GM18951 (cell line): ENCODE results near the gene PRDM5.

Source experiments
- POLR2A ChIP-seq: IDR thresholded peaks from 4 replicates; pipeline ENCODE4 v1.6.1; 2011; ENCODE audit warnings: mild to moderate bottlenecking; ENCODE audit not compliant: insufficient read length, insufficient read depth; ENCODE audit errors: extremely low read depth
- in situ Hi-C: fragments of 300-500 bp; cut with MboI; formaldehyde crosslinking; loops from one replicate; pipeline ENCODE4 v1.12.0; 2022; ENCODE audit warnings: low sequenced_read_pairs, mixed read lengths, inconsistent platforms; ENCODE audit not compliant: unreplicated experiment

PRDM5 gene

DNA sequence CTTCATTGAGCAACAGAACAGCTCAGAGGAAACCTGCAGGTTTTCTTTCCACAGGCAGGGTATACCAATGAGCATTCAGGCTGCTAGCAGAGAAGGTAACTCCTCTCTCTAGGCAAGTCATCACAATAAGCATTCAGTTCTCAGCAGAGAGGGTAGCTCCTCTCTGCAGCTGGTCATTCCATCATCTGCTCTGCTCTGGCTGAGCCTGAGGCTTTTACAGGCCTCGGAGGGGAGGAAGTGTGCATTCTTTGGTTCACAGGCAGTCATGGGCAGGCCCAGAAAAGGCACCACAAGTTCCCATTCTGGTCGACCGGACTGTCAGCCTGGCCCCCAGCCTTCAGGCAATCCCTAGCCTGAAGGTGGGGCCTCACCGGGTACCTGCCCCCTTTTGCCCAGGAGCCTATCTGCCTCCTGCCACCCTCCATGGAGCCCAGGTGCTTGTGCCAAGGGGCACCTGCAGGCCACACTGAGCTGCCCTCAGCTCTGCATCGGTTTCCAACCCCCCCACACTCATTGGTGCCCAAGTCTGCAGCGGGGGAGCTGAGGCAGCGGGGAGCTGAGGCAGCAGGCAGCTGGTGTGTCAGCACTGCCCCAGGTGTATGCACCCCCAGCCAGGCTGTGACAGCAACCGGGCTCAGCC is 83.1 kb downstream of the PRDM5 start:
- TF ChIP-seq POLR2A, result no peak
- in situ Hi-C loops, result no loop called here

DNA sequence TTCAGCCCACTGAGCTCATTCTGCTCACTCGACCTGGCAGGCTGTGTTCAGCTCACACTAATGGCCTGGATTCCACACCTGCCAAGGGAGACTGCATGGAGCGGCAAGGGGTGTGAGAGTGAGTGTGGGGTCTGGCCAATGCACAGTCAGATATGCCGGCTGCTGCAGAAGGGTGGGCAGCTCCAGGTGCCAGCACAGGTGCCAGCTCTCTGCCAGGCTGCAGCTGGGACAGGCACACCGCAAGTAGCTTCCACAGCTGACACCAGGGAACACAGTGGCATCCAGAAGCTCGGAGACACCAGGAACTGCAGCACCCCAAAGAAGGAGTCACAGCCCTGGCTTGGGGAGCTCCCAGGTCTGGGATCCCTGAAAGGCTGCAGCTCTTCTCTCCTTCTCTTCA is 83.7 kb downstream of the PRDM5 start:
- no peak for TF ChIP-seq POLR2A

DNA sequence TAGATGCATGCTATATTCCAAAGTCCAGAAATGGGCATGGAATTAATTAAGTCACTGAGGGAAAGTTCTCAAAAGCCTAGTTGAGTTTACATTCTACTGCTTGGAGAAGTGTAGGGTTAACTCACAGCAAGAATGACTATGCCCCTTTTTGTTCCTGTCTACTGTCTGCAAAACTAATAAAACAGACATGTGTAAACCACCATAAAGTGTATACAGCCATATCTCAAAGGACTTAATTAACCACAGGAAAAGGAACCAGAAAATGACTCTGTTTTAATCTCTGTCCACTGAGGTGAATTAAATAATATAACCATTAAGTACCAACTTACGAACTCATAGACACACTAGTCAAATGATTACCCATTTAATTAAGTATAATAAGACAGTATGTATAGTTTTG is 84.9 kb downstream of the PRDM5 start:
- in situ Hi-C loops, result no loop called here
- TF ChIP-seq POLR2A, result no peak

More for the DNA sequence above, 83.7 kb downstream of the PRDM5 start:
- in situ Hi-C loops, result no loop called here

DNA sequence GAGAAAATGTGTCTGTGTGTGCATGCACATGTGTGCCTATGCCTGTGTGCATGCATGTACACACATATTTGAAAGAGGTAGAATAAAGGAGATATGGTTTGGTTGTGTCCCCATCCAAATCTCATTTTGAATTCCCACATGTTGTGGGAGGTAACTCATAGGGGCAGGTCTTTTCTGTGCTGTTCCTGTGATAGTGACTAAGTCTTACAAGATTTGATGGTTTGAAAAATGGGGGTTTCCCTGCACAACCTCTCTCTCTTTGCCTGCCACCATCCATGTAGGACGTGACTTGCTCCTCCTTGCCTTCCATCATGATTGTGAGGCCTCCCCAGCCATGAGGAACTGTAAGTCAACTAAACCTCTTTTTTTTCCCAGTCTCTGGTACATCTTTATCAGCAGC is 87.2 kb downstream of the PRDM5 start:
- TF ChIP-seq POLR2A, result no peak
- in situ Hi-C loops, result no loop called here

DNA sequence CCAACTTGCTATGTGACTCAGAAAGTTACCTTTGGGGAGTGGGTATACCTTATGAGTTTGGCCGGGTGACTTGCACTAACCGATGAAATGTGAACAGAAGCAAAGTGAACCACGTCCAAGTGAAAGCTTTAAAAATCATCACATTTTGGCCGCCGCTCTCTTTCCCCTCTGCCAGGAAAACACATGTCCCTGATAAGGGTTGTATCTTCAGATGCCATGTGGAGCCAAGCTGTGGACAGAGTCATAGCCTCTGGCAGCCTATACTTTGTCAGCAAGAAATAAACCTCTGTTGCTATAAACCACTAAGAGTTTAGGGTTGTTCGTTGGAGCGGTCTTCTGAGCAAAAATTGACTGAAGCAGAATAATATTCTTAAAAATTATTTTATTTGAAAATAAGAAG is 92.3 kb downstream of the PRDM5 start:
- in situ Hi-C loops, result no loop called here
- TF ChIP-seq POLR2A, result no peak

DNA sequence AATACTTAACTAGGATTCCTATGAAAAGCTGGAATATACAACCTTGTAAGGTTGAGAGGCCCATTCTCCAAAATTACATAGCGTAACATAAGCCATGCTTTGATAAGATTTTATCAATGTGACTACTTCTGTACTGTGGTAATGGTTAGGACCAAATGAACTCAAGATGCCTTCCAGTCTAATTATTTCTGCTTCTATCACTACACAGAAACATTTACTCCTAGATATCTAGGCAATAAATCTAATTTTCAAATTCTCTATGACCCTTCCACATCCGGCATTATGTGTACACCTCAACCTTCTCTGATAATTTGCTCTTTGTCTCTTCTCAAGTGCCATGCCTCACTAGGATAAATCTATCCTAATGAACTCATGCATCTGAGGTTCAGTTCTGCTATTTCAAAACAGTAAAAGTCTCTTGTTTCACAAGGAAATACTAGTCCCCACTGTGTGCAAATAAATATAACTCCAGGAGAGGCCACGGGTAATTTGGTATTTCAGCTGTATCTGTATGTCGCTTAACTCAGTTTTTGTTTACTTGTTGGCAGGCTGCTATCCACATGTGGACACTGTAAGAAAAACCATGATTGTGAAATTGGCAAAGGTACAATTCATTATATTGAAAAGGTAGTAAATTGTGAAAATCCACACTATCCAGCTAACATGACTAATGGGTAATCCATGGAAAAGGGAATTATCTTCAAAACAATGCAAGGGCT is 93.3 kb downstream of the PRDM5 start:
- TF ChIP-seq POLR2A, result no peak
- in situ Hi-C loops, result no loop called here

DNA sequence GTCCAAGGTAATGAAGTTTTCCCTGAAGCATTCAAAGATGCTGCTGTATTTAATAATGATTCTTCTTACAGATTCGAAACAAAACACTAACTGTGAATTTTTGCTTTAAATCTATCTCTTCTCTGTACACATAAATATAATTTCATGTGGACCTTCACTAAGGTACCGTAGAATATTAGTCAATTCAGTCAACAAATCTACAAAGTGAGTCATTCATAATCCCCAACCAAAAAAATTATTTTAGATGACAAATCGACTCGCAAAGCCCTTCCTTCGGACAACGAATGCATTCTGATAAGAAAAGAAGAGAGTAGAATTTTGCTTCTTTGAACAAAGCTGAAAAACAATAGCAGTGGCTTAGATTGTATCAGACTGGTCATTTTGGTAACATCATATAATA is 95.7 kb downstream of the PRDM5 start:
- no peak for TF ChIP-seq POLR2A
- in situ Hi-C loops, result no loop called here

DNA sequence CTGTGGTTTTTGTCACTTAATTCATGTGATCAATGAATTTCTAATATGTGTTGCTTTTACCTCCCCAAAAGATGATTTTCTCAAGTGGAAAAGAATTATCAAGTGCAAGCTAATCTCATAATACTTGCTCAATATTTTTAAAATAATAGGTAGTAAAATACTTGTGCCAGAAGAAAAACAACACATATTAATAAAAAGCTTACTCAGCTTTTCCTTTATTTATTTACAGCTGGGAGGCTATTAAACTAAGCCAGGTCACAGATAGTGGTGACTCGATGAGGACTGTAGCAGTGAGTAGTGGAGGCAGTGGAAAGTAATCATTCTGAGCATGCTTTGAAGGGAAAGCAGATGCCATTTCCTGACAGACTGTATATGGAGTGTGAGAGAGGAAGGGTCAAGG is 96.1 kb downstream of the PRDM5 start:
- no peak for TF ChIP-seq POLR2A
- in situ Hi-C loops, result no loop called here

DNA sequence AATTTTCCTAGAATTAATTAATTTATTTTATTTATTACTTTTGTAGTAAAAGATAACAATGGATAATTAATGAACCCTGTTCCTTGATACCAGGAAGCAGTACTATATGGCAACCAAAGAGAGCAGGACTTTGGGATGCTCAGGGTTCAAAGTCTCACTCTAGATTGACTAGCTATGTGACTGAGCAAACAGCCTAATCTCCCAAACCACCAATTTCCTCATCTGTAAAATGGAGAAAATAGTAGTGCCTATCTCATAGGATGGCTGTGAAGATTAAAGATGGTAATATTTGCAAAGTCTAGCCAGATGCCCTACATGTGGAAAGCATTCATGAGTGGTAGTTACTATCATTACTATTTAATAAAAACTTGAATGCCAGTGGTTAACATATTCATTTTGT is 97.6 kb downstream of the PRDM5 start:
- in situ Hi-C loops, result no loop called here
- no peak for TF ChIP-seq POLR2A

DNA sequence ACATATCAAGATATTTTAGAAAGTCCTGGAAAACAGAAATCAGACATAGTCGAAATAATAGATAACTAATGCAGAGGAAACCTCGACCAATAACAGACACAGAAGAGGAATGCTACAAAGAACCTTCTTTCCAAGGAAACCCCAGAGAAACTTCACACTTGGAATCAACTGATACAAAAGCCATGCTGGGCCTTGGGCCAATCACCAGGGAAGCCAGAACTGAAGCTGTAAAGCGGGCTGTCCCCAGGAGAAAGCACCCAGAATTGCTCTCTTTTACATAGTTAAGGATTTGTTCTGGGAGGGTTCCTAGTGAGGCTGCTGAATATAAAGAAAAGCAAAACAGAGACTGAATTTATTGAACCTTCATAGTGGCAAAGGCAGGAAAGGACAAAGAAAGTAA is 100.5 kb downstream of the PRDM5 start:
- no peak for TF ChIP-seq POLR2A
- in situ Hi-C loops, result no loop called here

DNA sequence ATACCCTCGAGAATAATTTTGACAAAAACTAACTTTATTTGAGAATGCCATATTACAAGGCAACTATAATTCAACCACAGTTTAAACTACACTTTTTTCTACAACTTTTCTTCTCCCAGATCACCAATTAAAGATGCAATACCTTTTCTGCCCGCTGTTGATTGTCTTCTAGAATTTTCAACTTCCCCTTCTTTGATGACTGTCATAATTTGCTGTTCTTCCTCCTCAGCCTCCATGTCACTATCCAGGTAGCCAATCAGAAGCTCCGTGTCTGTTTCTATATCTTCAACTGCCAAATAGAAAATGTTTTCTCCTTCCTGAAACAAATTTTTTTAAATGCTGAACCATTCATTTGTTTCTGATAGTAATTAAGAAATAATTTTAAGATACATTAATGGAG is 101.5 kb downstream of the PRDM5 start:
- in situ Hi-C loops, result no loop called here
- TF ChIP-seq POLR2A, result no peak

DNA sequence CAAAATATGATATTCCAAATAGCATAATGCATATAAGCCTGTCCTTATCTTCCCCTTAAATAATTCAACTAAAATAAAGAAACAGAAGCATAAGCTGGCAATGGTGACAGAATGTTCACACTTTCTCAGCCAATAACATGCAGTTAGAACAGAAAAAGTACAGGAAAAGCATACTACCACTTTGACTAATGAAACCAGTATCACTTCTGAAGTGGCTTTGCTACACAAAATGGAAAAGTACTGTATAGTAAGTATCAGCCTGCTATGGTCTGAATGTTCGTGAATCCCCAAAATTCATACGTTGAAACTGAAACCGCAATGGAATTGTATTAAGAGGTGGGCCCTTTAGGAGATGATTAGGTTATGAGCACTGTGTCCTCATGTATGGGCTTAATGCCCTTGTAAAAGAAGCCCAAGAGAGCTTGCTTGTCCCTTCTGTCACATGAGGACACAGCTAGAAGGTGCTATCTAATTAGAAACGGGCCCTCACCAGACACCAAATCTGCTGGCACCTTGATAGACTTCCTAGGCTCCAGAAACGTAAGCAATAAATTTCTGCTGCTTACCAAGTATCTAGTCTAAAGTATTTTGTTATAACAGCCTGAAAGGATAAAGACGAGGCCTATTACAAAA is 102.6 kb downstream of the PRDM5 start:
- no peak for TF ChIP-seq POLR2A
- in situ Hi-C loops, result no loop called here

DNA sequence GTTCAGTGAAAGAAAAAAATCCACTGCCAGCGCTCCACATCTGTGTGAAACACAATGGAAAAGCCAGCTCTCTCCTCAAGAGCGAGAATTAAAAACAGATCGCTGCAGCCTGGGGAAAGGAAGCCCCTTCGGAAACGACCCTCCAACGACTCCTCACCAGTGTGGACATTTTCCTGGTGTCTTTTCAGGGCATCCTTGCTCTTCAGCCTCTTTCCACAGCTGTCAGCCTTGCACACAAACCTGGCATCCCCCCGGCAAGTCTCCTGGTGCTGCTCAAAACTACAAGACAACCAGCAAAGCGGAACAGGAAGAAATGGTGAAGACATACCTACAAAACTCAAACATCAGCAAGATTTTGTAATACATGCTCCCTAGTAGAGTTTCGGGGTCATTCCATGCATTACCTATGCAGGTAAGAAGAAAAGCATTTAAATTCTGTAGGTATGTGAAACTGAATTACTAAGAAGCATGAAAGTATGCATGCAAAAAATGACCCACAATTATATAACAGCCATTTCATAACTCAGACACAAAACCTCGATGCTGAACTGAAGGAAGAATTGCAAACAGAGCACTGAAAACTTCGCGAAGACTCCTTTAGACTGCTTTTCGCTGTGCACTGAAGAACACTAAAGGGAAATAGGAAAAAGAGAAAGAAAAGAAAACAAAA is 106.1 kb downstream of the PRDM5 start:
- in situ Hi-C loops, result no loop called here
- no peak for TF ChIP-seq POLR2A
